ENCODE data around the gene PGBD2.

DNA sequence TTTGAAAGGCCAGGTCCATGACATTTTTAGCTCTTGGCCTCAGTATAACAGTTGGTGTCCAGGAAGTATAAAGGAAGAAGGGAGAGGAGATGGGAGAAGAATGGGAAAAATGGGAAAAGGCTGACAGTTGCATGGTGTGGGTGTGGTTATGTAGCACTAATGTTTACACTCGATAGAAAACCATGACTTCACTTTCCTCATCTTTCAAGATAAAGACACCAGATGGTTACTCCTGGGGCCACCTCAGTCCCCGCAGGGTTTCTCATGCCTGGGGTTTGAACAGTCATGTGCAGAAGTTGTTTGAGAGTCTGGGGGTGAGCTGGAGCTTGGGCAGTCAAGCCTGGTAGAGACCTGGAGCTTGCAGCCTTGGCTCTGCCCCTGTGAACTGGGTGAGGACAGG is 7.9 kb downstream of the PGBD2 start:
- TF ChIP-seq SOX15 (CRISPR knock-in tag; IDR thresholded peaks at IDR 0.05) (no peak), SP1 (CRISPR knock-in tag; conservative IDR thresholded peaks at IDR 0.05) (no peak), FOXK1 (CRISPR knock-in tag; IDR thresholded peaks at IDR 0.05) (no peak), ZNF232 (CRISPR knock-in tag; IDR thresholded peaks at IDR 0.05) (no peak), NR1H2 (CRISPR knock-in tag; IDR thresholded peaks at IDR 0.05) (no peak)
- TF ChIP-seq, protein P1, sequence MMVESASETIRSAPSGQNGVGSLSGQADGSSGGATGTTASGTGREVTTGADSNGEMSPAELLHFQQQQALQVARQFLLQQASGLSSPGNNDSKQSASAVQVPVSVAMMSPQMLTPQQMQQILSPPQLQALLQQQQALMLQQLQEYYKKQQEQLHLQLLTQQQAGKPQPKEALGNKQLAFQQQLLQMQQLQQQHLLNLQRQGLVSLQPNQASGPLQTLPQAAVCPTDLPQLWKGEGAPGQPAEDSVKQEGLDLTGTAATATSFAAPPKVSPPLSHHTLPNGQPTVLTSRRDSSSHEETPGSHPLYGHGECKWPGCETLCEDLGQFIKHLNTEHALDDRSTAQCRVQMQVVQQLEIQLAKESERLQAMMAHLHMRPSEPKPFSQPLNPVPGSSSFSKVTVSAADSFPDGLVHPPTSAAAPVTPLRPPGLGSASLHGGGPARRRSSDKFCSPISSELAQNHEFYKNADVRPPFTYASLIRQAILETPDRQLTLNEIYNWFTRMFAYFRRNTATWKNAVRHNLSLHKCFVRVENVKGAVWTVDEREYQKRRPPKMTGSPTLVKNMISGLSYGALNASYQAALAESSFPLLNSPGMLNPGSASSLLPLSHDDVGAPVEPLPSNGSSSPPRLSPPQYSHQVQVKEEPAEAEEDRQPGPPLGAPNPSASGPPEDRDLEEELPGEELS (CRISPR knock-in tag; IDR thresholded peaks at IDR 0.05): no peak
- TF ChIP-seq, protein P2, sequence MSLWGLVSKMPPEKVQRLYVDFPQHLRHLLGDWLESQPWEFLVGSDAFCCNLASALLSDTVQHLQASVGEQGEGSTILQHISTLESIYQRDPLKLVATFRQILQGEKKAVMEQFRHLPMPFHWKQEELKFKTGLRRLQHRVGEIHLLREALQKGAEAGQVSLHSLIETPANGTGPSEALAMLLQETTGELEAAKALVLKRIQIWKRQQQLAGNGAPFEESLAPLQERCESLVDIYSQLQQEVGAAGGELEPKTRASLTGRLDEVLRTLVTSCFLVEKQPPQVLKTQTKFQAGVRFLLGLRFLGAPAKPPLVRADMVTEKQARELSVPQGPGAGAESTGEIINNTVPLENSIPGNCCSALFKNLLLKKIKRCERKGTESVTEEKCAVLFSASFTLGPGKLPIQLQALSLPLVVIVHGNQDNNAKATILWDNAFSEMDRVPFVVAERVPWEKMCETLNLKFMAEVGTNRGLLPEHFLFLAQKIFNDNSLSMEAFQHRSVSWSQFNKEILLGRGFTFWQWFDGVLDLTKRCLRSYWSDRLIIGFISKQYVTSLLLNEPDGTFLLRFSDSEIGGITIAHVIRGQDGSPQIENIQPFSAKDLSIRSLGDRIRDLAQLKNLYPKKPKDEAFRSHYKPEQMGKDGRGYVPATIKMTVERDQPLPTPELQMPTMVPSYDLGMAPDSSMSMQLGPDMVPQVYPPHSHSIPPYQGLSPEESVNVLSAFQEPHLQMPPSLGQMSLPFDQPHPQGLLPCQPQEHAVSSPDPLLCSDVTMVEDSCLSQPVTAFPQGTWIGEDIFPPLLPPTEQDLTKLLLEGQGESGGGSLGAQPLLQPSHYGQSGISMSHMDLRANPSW (CRISPR knock-in tag; conservative IDR thresholded peaks at IDR 0.05; ENCODE audit: low read depth): no peak
- TF ChIP-seq, protein P3, sequence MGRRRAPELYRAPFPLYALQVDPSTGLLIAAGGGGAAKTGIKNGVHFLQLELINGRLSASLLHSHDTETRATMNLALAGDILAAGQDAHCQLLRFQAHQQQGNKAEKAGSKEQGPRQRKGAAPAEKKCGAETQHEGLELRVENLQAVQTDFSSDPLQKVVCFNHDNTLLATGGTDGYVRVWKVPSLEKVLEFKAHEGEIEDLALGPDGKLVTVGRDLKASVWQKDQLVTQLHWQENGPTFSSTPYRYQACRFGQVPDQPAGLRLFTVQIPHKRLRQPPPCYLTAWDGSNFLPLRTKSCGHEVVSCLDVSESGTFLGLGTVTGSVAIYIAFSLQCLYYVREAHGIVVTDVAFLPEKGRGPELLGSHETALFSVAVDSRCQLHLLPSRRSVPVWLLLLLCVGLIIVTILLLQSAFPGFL (CRISPR knock-in tag; IDR thresholded peaks at IDR 0.05; ENCODE audit: borderline replicate concordance): no peak
- TF ChIP-seq, protein P4, sequence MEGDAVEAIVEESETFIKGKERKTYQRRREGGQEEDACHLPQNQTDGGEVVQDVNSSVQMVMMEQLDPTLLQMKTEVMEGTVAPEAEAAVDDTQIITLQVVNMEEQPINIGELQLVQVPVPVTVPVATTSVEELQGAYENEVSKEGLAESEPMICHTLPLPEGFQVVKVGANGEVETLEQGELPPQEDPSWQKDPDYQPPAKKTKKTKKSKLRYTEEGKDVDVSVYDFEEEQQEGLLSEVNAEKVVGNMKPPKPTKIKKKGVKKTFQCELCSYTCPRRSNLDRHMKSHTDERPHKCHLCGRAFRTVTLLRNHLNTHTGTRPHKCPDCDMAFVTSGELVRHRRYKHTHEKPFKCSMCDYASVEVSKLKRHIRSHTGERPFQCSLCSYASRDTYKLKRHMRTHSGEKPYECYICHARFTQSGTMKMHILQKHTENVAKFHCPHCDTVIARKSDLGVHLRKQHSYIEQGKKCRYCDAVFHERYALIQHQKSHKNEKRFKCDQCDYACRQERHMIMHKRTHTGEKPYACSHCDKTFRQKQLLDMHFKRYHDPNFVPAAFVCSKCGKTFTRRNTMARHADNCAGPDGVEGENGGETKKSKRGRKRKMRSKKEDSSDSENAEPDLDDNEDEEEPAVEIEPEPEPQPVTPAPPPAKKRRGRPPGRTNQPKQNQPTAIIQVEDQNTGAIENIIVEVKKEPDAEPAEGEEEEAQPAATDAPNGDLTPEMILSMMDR (IDR thresholded peaks at IDR 0.05): no peak
- TF ChIP-seq, protein P5, sequence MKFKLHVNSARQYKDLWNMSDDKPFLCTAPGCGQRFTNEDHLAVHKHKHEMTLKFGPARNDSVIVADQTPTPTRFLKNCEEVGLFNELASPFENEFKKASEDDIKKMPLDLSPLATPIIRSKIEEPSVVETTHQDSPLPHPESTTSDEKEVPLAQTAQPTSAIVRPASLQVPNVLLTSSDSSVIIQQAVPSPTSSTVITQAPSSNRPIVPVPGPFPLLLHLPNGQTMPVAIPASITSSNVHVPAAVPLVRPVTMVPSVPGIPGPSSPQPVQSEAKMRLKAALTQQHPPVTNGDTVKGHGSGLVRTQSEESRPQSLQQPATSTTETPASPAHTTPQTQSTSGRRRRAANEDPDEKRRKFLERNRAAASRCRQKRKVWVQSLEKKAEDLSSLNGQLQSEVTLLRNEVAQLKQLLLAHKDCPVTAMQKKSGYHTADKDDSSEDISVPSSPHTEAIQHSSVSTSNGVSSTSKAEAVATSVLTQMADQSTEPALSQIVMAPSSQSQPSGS (CRISPR knock-in tag; IDR thresholded peaks at IDR 0.05; ENCODE audit: borderline replicate concordance, low read depth): no peak
